ENCODE results near the gene MAPRE3.
A peak's percentile ranks its signal among the peaks of the same experiment; 100 is the strongest.
"Not testable (repeated sequence)": the region's sequence is repeated elsewhere in the genome, so short reads cannot be mapped to it uniquely, and the experiment has no call there.

Gene MAPRE3

DNA sequence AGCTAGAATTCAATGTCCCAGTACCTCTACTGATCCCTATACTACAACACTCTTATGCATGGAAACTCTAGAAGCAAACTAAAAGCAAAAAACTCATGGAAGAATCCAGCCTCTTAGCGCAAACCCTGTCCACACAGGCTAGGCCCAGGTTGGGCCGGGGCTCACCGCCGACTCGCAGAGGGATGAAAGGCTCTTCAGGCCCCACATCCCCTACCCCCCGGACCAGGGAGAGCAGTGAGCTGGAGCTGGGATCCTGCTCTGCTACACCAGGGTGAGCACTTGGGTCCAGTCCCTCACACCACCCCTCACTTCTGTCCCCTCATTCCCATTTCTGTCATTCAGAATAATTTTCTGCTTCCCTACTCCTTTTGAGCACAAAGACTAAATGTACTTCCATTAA is 99.0 kb downstream of the MAPRE3 start:
- Histone ChIP-seq H2AFZ (ENCODE audit: low read depth, low read length) (no peak overlapping the region), H3K4me1 (ENCODE audit: insufficient read depth, low read length) (peaks cover 25% of the 10 kb centered on the region), H3K9me3 (ENCODE audit: low read length) (no peaks in the 10 kb centered on the region), H3K27me3 (ENCODE audit: insufficient read depth, low read length) (no peaks in the 10 kb centered on the region), H3K4me3 (ENCODE audit: low read length) (no peak overlapping the region), H3K36me3 (ENCODE audit: insufficient read depth, low read length) (peaks cover 50% of the 10 kb centered on the region)

DNA sequence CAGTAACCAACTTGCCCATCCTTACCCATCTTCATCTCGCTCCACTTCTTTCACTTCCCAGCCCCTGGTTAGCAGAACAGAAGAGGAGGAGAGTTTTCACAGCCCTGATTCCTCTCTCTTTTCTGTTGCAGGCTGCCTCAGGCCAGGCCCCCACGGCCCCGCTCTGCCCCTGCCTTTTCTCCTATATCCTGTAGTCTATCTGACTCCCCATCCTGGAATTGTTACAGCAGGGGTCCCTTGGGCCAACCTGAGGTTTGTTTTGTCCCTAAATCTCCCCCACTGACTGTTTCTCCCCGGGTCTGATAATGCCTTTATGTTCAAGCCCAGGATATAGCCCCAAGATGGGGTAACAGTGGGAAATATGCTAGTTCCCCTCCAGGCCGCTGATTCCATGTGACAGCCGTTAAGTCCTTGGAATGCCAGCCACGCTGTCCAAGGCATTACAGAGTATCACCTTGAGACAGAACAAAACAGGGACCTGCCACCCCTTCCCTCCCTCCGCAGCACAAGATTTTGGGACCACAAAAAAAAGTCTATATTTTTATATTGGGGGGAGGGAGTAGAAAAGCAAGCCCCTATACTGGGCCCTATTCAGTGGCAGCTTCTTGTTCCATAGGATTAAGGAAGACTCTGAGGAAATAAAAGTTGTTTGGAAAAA is 99.7 kb downstream of the MAPRE3 start:
- Histone ChIP-seq H3K4me3 (ENCODE audit: low read length) (peak overlapping the region; percentile 92), H3K36me3 (ENCODE audit: insufficient read depth, low read length) (peaks cover 49% of the 10 kb centered on the region), H3K4me1 (ENCODE audit: insufficient read depth, low read length) (peaks cover 25% of the 10 kb centered on the region)

DNA sequence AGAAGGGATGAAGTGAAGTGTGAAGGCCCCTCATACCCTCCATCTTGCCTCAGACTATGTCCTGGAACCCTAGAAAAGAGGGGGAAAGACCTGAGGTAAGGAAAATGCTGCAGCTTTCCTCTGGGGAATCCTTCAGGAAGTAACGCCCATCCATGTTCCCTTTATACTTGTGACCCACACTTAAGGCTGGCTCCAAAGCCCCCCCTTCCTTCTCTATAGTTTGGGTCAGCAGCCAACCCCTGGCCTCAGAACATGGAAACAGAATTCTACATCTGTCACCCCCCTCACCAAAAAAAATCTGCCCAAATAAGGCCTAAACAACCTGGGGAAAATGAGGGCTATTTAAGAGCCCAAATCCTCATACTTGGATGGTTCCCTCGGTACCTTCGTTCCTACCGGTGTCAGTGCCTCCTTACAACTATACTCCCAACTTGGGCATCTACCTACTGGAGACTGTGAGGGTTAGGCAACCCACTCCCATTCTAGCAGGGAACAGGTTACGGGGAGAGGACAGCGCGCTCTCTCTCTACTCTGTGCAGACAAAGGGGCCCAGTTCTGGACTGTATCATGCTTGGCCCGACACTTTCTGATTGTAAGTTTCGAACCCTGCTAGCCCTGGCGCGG is 100.3 kb downstream of the MAPRE3 start:
- Histone ChIP-seq H2AFZ (ENCODE audit: low read depth, low read length) (no peak overlapping the region), H3K4me1 (ENCODE audit: insufficient read depth, low read length) (peaks cover 25% of the 10 kb centered on the region), H3K27me3 (ENCODE audit: insufficient read depth, low read length) (no peaks in the 10 kb centered on the region), H3K9me3 (ENCODE audit: low read length) (no peaks in the 10 kb centered on the region), H3K36me3 (ENCODE audit: insufficient read depth, low read length) (peaks cover 42% of the 10 kb centered on the region), H3K4me3 (ENCODE audit: low read length) (peak overlapping the region; percentile 92)

More for the DNA sequence above, 99.7 kb downstream of the MAPRE3 start:
- H2AFZ ChIP-seq (ENCODE audit: low read depth, low read length): no peak overlapping the region
- H3K9me3 ChIP-seq (ENCODE audit: low read length): no peaks in the 10 kb centered on the region
- no peaks in the 10 kb centered on the region for H3K27me3 ChIP-seq (ENCODE audit: insufficient read depth, low read length)

DNA sequence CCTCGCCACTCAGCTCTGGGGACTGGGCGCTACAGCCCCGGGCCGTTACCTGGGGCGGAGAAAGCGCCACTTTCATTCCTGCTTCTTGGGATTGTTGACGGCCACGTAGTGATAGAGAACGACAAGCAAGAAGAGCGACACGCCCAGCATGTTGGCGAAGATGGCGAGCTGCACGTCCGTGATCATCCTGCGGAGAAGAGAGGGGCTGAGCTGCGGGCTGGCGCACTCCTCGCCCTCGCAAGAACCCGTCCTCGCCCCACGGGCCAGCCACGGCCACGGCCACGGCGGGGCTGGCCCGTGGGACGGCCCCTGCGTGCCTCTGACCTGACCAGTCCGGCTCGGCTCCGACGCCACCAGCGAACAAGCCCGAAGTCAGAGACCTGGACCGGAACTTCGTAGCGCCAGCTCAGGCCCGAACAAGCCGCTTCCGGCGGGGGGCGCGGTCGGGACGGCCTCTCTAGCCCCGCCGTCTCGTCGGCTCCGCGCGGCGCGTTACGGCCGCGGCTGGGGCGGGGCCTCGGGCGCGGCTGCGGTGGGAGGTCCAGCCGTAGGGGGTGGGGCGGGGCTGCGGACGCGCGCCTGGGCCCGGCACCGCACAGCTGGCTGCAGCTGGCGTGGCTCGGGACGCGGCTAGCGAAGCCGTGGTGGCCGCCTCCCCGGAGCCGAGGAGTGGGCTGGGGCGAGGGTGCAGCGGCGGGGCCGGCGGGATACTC is 101.0 kb downstream of the MAPRE3 start, which contains the start of gene OST4:
OST4 (minus strand) TSS at position 378 of the 713 bp plus-strand sequence.
- Histone ChIP-seq H3K27me3 (ENCODE audit: insufficient read depth, low read length) (no peaks in the 10 kb centered on the region), H2AFZ (ENCODE audit: low read depth, low read length) (peak within 1 kb of the TSS; percentile 76), H3K4me1 (ENCODE audit: insufficient read depth, low read length) (peaks cover 31% of the 10 kb centered on the region), H3K9me3 (ENCODE audit: low read length) (no peaks in the 10 kb centered on the region), H3K36me3 (ENCODE audit: insufficient read depth, low read length) (peaks cover 36% of the 10 kb centered on the region), H3K4me3 (ENCODE audit: low read length) (peak within 1 kb of the TSS; percentile 92)

DNA sequence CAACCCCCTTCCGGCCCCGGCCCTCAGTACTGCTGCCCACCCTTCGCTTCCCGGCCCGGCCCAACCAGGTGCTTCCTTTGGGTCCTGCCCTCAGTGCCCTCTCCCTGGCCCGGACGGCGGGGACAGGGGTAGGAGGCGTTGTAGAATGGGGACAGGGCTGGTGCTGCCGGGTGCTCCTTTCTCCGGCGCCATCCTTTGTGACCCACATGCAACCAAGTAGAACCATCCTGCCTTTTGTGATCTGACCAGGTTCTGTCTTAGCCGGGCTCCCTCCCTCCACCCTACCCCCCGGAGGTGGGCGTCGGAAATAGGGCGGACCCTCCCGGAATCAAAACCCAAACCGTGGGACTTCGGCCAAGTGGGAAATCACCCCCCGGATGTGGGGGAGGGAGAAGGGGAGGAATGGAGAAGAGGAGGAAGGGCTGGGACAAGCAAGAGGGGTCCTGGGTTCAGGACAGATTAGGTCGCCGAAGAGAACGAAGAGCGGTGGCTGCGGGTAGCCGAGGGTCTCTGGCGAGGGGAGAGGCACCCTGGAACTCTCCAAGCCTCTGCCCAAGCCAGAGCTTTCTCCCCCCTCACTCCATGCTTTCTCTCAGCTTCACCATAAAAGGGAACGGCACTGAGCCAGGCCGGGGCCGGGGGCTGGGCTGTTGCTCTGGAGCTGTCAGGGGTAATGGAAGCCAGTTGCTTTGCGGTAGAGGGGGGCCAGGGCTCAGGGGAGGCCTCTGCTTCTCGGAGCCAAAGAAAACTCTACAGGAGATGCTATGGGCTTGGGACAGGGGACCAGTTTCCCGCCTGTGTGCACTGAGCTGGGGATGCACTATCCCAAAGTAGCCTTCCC is 101.8 kb downstream of the MAPRE3 start:
- Histone ChIP-seq H3K9me3 (ENCODE audit: low read length) (no peaks in the 10 kb centered on the region), H2AFZ (ENCODE audit: low read depth, low read length) (peak overlapping the region; percentile 76), H3K4me3 (ENCODE audit: low read length) (peak overlapping the region; percentile 92), H3K4me1 (ENCODE audit: insufficient read depth, low read length) (peaks cover 37% of the 10 kb centered on the region), H3K27me3 (ENCODE audit: insufficient read depth, low read length) (no peaks in the 10 kb centered on the region), H3K36me3 (ENCODE audit: insufficient read depth, low read length) (peaks cover 33% of the 10 kb centered on the region)

DNA sequence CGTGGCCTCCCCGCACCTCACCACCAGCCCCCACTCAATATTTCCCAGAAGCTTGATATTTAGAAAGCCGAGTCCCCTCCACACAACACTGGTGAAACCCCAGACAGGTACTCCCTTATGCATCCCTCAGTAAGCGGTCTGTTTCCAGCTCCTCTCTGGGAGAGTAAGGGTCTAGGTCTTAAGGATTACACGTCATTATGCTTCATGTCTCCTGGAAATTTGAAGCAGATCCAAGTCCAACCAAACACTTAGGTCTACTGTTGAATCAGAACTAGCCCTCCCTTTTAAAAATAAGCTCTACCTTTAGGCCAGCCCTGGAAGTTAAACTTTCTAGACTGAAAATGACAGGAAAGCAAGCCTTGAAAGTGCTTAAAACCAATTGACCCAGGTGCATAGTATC is 102.5 kb downstream of the MAPRE3 start:
- Histone ChIP-seq H3K36me3 (ENCODE audit: insufficient read depth, low read length) (peaks cover 26% of the 10 kb centered on the region), H3K4me3 (ENCODE audit: low read length) (peak overlapping the region; percentile 92), H3K9me3 (ENCODE audit: low read length) (no peaks in the 10 kb centered on the region), H3K27me3 (ENCODE audit: insufficient read depth, low read length) (no peaks in the 10 kb centered on the region), H3K4me1 (ENCODE audit: insufficient read depth, low read length) (peaks cover 38% of the 10 kb centered on the region), H2AFZ (ENCODE audit: low read depth, low read length) (peak overlapping the region; percentile 76)

DNA sequence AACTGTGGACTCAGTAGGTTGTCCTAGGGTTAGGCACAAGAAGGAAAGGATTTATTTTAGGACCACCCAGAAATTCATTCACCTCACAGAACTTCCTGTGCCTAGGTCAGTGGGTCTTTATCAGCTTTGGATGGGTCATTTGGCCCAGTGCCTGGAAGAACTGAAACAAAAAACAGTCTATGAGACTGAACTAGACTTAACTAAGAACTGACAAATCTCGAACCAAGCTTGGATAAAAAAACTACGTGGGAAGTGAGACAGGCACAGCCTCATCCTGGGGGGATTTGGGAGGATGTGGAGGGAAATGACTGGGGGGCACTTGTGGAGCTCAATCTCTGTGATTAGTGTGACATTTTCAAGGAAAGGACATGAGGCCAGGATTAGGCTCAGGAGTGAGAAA is 103.3 kb downstream of the MAPRE3 start:
- Histone ChIP-seq H2AFZ (ENCODE audit: low read depth, low read length) (no peak overlapping the region), H3K36me3 (ENCODE audit: insufficient read depth, low read length) (peaks cover 18% of the 10 kb centered on the region), H3K4me3 (ENCODE audit: low read length) (no peak overlapping the region), H3K9me3 (ENCODE audit: low read length) (no peaks in the 10 kb centered on the region), H3K4me1 (ENCODE audit: insufficient read depth, low read length) (peaks cover 44% of the 10 kb centered on the region), H3K27me3 (ENCODE audit: insufficient read depth, low read length) (no peaks in the 10 kb centered on the region)

DNA sequence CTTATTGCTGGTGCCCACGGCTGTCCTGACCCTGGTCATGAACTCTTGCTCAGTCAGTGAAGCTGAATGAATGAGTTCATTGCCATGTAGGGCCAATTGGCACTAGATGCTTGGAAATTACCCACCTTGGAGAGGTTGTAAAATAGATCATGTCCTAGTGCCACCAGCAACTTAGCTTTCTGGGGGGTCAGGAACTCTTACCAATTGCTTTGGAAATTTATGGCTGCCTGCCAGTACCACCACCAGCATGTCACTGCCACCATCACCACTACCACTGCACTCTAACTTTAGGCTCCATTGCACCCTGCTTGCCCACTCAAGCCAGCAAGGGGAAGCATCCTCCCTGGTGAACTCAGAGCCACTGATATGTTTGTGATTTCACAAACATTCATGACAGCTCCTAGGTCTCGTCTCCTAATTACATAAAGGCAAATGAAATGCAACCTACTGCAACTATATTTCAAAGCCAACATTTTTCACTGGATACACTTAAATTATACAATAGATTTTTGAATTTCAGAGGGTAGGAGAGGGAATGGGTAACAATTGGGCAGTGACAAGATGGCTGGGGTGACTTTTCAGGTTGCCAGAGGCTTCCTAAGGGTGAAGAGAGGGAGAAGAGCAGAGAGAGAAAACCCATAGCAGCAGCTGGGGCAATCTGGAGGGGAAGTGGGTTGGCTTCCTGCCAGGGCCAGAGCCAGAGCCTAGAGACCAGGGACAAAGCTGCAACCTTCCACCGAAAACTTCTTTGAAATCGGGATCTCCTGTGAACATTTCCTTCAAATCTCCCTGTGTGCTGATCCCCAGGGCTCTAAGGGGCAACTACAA is 104.5 kb downstream of the MAPRE3 start:
- Histone ChIP-seq H3K27me3 (ENCODE audit: insufficient read depth, low read length) (no peaks in the 10 kb centered on the region), H3K9me3 (ENCODE audit: low read length) (no peaks in the 10 kb centered on the region), H3K4me1 (ENCODE audit: insufficient read depth, low read length) (peaks cover 39% of the 10 kb centered on the region), H3K4me3 (ENCODE audit: low read length) (no peak overlapping the region), H2AFZ (ENCODE audit: low read depth, low read length) (no peak overlapping the region), H3K36me3 (ENCODE audit: insufficient read depth, low read length) (peaks cover 6% of the 10 kb centered on the region)

DNA sequence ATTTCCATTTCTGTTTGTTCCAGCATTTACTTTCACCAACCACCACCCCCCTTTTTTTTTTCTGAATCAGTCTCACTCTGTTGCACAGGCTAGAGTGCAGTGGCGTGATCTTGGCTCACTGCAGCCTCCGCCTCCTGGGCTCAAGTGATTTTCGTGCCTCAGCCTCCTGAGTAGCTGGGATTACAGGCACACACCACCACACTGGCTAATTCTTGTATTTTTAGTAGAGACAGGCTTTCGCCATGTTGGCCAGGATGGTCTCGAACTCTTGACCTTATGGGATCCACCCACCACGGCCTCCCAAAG is 105.1 kb downstream of the MAPRE3 start:
- not testable (repeated sequence) for H3K27me3 ChIP-seq (ENCODE audit: insufficient read depth, low read length); H3K36me3 ChIP-seq (ENCODE audit: insufficient read depth, low read length); H3K4me3 ChIP-seq (ENCODE audit: low read length); H3K9me3 ChIP-seq (ENCODE audit: low read length); H2AFZ ChIP-seq (ENCODE audit: low read depth, low read length)
- H3K4me1 ChIP-seq (ENCODE audit: insufficient read depth, low read length): peaks cover 34% of the 10 kb centered on the region

DNA sequence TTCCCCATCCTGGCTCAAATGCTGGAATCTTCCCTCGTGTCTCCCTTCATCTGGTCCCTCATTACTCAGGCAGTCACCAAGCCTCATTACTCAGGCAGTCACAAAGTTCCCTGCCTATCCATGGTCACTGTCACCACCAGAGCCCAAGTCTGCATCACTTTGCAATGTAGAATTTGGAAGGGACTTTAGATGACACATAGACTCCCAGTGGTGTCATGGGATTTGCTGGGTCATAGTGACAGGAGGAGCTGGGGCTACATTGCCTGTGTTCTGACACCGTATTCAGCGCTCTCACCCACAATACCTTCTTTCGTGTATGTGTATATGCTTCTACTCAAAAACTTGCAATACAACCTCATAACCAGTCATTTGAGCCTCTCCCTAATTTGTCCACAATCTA is 105.9 kb downstream of the MAPRE3 start:
- H3K4me3 ChIP-seq (ENCODE audit: low read length): no peak overlapping the region
- no peaks in the 10 kb centered on the region for H3K9me3 ChIP-seq (ENCODE audit: low read length)
- H3K4me1 ChIP-seq (ENCODE audit: insufficient read depth, low read length): peaks cover 34% of the 10 kb centered on the region
- H3K36me3 ChIP-seq (ENCODE audit: insufficient read depth, low read length): no peaks in the 10 kb centered on the region
- no peaks in the 10 kb centered on the region for H3K27me3 ChIP-seq (ENCODE audit: insufficient read depth, low read length)
- no peak overlapping the region for H2AFZ ChIP-seq (ENCODE audit: low read depth, low read length)
